ENCODE results near the gene SYNE1. TPM values are rescaled to one million over a fixed set of nuclear protein-coding genes. Genes with fewer than 3 reads are reported as not detected.

The SYNE1 gene
- total and polyA plus RNA-seq, 4 experiments from 2014 or later = 22.5 to 228 (median 144) TPM

DNA sequence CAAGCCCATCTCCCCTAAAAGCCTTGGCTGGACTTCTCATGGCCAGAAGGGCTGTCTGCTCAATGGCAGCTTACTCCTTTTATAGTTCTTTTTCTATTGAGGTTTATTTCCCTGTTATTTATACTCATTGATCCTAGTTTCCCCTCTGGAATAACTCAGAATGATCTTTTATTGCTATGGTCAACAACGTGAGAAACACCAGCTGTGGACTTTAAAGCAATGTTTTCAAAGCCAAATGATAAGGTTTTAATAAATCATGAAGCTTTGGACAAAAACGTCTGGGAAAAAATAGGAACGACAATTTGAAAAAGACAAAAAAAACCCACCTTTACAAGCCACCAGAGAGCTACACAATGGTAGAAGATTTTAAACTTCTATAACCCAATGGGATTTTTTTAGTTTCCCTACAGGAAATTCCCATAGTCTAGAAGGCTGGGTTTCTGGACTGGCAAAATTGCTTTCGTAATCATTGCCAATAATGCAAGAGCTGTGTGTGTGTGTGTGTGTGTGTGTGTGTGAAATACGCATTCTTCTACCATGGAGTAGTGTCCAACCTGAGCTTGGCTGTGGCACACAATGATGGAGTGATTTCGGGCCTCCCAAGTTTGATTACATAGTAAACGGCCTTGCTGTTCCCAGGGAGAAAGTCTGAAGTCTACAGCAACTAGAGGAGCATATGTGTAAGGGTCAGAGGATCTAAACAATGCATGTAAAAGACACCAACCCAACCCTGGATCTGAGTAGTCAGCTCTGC lies 396.0 kb downstream of the SYNE1 start:
- no peak overlapping the region for H3K4me3 ChIP-seq (ENCODE audit: low read length in 2 of 2)
- no peak overlapping the region for H3K27ac ChIP-seq (ENCODE audit: low read depth, low read length)
- peaks cover 0 to 1% (median 0%) of the 10 kb centered on the region in 4 donors for H3K4me1 Mint-ChIP-seq
- ChIA-PET CTCF (ENCODE audit: partially characterized antibody) (interaction anchor here (0.7 to 1.8 kb wide), 4 partner anchors 12 to 97 kb away, joined by 3 to 5 read pairs (median 4); no protein-coding TSS in a partner anchor), POLR2A (ENCODE audit: partially characterized antibody) (no interaction called here)
- no peaks in the 10 kb centered on the region for H3K4me1 ChIP-seq (ENCODE audit: insufficient read depth, low read length)
- no peaks in the 10 kb centered on the region for H3K27me3 ChIP-seq (ENCODE audit: insufficient read depth, low read length)
- no peak for DNase-seq
- H3K4me3 Mint-ChIP-seq = no peak overlapping the region
- H3K9me3 Mint-ChIP-seq = no peaks in the 10 kb centered on the region
- intact Hi-C loops (cut with micrococcal nuclease) = loop anchor here (5.0 kb wide), 1 partner anchor 69 kb away; no protein-coding TSS in a partner anchor
- peaks cover 55 to 81% of the 10 kb centered on the region in 2 donors for H3K36me3 Mint-ChIP-seq
- no peaks in the 10 kb centered on the region for H3K9me3 ChIP-seq (ENCODE audit: control insufficient read depth in 1 of 2, low read length in 2 of 2)
- H3K27ac Mint-ChIP-seq = peak overlapping the region in 6 of 7 donors; percentile 26 to 78 (median 39)
- no peaks in the 10 kb centered on the region for H3K27me3 Mint-ChIP-seq
- H3K36me3 ChIP-seq (ENCODE audit: insufficient read depth, low read length) = peaks cover 69% of the 10 kb centered on the region

DNA sequence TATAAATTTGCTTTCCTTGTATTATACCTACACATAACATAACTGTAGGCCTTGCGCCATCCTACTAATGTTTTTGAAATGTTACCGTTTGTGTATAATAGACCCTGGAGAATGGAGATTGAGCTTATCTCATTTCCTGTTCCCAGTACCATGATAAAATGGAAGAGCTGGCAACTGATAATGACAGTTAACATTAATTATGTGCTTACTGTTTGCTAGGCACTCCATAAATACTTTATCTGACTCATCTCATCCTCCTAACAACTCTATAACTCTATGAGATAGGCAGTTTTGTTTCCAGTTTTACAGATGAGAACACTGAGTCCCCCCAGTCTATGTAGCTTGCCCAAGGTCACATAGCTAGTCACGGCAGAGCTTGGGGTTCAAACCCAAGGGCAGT lies 396.7 kb downstream of the SYNE1 start:
- H3K36me3 Mint-ChIP-seq = peaks cover 54 to 80% of the 10 kb centered on the region in 2 donors
- Histone ChIP-seq H3K9me3 (ENCODE audit: control insufficient read depth in 1 of 2, low read length in 2 of 2) (no peaks in the 10 kb centered on the region), H3K27me3 (ENCODE audit: insufficient read depth, low read length) (no peaks in the 10 kb centered on the region), H3K36me3 (ENCODE audit: insufficient read depth, low read length) (peaks cover 73% of the 10 kb centered on the region), H3K27ac (ENCODE audit: low read depth, low read length) (no peak overlapping the region), H3K4me1 (ENCODE audit: insufficient read depth, low read length) (no peaks in the 10 kb centered on the region), H3K4me3 (ENCODE audit: low read length in 2 of 2) (no peak overlapping the region)
- intact Hi-C loops (cut with micrococcal nuclease) = loop anchor here (5.0 kb wide), 1 partner anchor 68 kb away; no protein-coding TSS in a partner anchor
- no peak for DNase-seq
- H3K9me3 Mint-ChIP-seq = no peaks in the 10 kb centered on the region
- peaks cover 0 to 1% (median 0%) of the 10 kb centered on the region in 4 donors for H3K4me1 Mint-ChIP-seq
- H3K27ac Mint-ChIP-seq = peak overlapping the region in 1 of 7 donors; percentile 39
- no peaks in the 10 kb centered on the region for H3K27me3 Mint-ChIP-seq
- no peak overlapping the region for H3K4me3 Mint-ChIP-seq
- ChIA-PET CTCF (ENCODE audit: partially characterized antibody) (interaction anchor here (1.0 to 1.8 kb wide), 3 partner anchors 12 to 98 kb away, joined by 3 to 5 read pairs (median 4); no protein-coding TSS in a partner anchor), POLR2A (ENCODE audit: partially characterized antibody) (interaction anchor here (1.8 kb wide), 1 partner anchor 56 kb away, joined by 5 read pairs; no protein-coding TSS in a partner anchor)

DNA sequence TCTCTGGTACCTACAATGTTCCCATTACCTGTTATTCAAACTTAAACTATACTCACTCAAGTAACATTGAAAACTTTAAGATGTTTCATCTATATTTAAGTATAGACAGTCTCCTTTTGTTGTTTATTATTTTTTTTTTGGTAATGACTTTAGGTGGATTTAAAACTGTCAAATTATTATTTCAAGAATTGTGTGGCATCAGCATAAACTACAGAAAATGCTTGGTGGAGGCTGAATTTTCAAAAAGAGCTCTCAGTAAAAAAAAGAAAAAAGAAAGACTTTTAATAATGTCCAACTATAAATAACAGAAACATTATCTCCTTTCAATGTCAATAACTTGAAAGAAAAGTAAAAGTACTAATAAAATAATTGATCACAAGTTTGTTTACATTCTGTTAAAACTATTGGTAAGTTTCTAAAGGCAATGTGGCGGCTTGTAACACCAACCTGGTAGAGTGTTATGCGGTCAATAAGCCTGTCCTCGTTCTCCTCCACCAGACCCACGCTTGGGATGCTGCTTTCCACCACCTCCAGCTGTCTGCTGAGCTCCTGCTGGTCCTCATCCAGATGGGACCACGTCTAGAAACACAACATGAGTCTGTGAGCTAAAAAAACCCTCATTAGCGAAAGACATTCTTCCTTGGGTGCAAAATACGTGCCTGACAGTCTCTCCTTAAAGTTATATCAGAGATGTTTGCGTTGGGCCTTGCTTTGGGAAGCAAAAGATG lies 400.6 kb downstream of the SYNE1 start:
- H3K4me3 ChIP-seq (ENCODE audit: low read length in 2 of 2) = no peak overlapping the region
- DNase-seq = no peak
- ChIA-PET POLR2A (ENCODE audit: partially characterized antibody) (no interaction called here), CTCF (ENCODE audit: partially characterized antibody) (no interaction called here)
- no peaks in the 10 kb centered on the region for H3K9me3 Mint-ChIP-seq
- peak overlapping the region in 1 of 7 donors; percentile 10 for H3K27ac Mint-ChIP-seq
- H3K27ac ChIP-seq (ENCODE audit: low read depth, low read length) = no peak overlapping the region
- H3K27me3 Mint-ChIP-seq = no peaks in the 10 kb centered on the region
- peaks cover 22% of the 10 kb centered on the region for H3K4me1 ChIP-seq (ENCODE audit: insufficient read depth, low read length)
- no peaks in the 10 kb centered on the region for H3K9me3 ChIP-seq (ENCODE audit: control insufficient read depth in 1 of 2, low read length in 2 of 2)
- peaks cover 56 to 69% of the 10 kb centered on the region in 2 donors for H3K36me3 Mint-ChIP-seq
- intact Hi-C loops (cut with micrococcal nuclease) = no loop called here
- H3K4me3 Mint-ChIP-seq = no peak overlapping the region
- peaks cover 20 to 32% (median 24%) of the 10 kb centered on the region in 4 donors for H3K4me1 Mint-ChIP-seq
- H3K27me3 ChIP-seq (ENCODE audit: insufficient read depth, low read length) = no peaks in the 10 kb centered on the region
- peaks cover 49% of the 10 kb centered on the region for H3K36me3 ChIP-seq (ENCODE audit: insufficient read depth, low read length)

DNA sequence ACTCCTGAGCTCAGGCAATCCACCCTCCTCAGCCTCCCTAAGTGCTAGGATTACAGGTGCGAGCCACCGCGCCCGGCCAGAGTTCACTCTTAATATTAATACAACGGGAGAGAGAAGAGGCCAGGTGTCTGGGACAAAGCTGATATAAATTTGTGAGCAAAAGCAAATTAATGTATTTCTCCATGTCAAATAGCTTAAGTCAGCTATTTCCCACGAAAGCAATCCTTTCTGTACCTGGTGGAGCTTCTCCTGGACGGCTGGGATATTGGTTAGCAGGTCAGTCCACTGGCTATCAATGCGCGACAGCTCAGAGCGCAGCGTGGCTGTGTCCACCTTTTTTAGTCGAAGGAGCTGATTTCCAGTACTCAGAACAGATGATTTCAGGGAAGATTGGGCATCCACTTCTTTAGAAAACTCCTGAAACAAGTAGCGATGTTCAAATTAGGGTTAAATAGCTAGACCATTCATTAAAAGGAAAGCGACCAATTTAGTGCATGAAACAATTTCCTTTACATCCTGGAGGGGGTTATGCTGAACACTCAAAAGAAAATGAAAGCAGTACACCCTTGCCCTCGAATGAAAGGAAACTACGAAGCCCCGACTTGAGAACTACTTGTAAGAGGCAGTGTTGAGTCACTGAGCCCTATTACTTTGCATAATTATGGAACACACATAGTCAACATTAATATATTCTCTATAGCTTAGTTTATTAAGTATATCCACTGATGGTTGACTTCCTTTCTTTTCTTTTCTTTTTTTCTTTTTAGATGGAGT lies 403.4 kb downstream of the SYNE1 start:
- intact Hi-C loops (cut with micrococcal nuclease) = loop anchor here (1.0 kb wide), 1 partner anchor 48 kb away; no protein-coding TSS in a partner anchor
- H3K27ac Mint-ChIP-seq = peak overlapping the region; percentile 72 to 93 (median 90)
- DNase-seq = peak; percentile 28 to 47 (median 35)
- POLR2A ChIA-PET (ENCODE audit: partially characterized antibody) = interaction anchor here (0.9 to 3.9 kb wide), 4 partner anchors 49 to 95 kb away, joined by 3 to 66 read pairs (median 6); no protein-coding TSS in a partner anchor
- H3K4me3 ChIP-seq (ENCODE audit: low read length in 2 of 2) = peak overlapping the region in 1 of 2 donors; percentile 19
- CTCF ChIA-PET (ENCODE audit: partially characterized antibody) = interaction anchor here (0.6 to 2.8 kb wide), 10 partner anchors 27 to 558 kb away, joined by 3 to 18 read pairs (median 4); no protein-coding TSS in a partner anchor
- H3K27me3 Mint-ChIP-seq = no peaks in the 10 kb centered on the region
- H3K4me3 Mint-ChIP-seq = peak overlapping the region; percentile 65 to 82 (median 76)
- no peak overlapping the region for H3K27ac ChIP-seq (ENCODE audit: low read depth, low read length)
- no peaks in the 10 kb centered on the region for H3K27me3 ChIP-seq (ENCODE audit: insufficient read depth, low read length)
- no peaks in the 10 kb centered on the region for H3K9me3 Mint-ChIP-seq
- H3K4me1 ChIP-seq (ENCODE audit: insufficient read depth, low read length) = peaks cover 22% of the 10 kb centered on the region
- H3K36me3 ChIP-seq (ENCODE audit: insufficient read depth, low read length) = peaks cover 40% of the 10 kb centered on the region
- H3K4me1 Mint-ChIP-seq = peaks cover 19 to 32% (median 24%) of the 10 kb centered on the region in 4 donors
- H3K9me3 ChIP-seq (ENCODE audit: control insufficient read depth in 1 of 2, low read length in 2 of 2) = no peaks in the 10 kb centered on the region
- peaks cover 54 to 59% of the 10 kb centered on the region in 2 donors for H3K36me3 Mint-ChIP-seq

DNA sequence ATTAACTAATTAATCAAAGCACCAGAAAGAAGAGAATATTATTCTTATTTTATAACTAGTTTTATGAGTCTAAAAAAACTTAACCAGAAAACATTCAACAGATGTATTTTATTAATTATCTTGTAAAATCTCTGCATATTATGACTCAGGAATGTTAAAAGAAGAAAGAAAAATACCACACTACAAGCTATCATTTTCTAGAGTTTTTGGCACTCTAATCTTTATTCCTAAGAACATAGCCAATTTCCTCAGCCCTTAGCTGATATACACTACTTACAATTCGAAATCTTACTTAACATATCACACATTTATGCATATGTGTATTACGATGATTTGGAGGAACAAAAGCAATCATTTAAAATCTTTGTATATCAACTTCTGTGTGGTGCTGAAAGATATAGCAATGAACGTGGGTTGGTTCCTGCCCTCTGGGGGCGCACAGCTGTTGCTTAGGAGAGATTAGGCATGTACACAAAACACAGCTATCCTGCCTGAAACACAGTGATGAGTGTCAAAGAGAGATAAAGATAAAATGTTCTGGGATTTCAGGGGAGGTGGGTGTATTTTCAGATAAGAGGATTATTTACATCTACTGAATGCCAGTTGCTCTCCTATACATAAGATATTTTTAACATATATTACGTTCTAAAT lies 404.5 kb downstream of the SYNE1 start:
- Mint-ChIP-seq H3K9me3 (no peaks in the 10 kb centered on the region), H3K27me3 (no peaks in the 10 kb centered on the region), H3K27ac (peak overlapping the region; percentile 72 to 93 (median 90)), H3K36me3 (peaks cover 53 to 58% of the 10 kb centered on the region in 2 donors), H3K4me1 (peaks cover 19 to 32% (median 24%) of the 10 kb centered on the region in 4 donors), H3K4me3 (peak overlapping the region; percentile 65 to 82 (median 76))
- ChIA-PET POLR2A (ENCODE audit: partially characterized antibody) (interaction anchor here (1.2 to 3.9 kb wide), 2 partner anchors 48 to 69 kb away, joined by 4 to 66 read pairs; no protein-coding TSS in a partner anchor), CTCF (ENCODE audit: partially characterized antibody) (interaction anchor here (0.8 to 2.8 kb wide), 5 partner anchors 12 to 106 kb away, joined by 3 to 18 read pairs (median 5); no protein-coding TSS in a partner anchor)
- no peak overlapping the region for H3K4me3 ChIP-seq (ENCODE audit: low read length in 2 of 2)
- peaks cover 31% of the 10 kb centered on the region for H3K36me3 ChIP-seq (ENCODE audit: insufficient read depth, low read length)
- peaks cover 22% of the 10 kb centered on the region for H3K4me1 ChIP-seq (ENCODE audit: insufficient read depth, low read length)
- no peaks in the 10 kb centered on the region for H3K27me3 ChIP-seq (ENCODE audit: insufficient read depth, low read length)
- peak in 2 of 5 donors; percentile 2 to 12 for DNase-seq
- H3K27ac ChIP-seq (ENCODE audit: low read depth, low read length) = no peak overlapping the region
- intact Hi-C loops (cut with micrococcal nuclease) = loop anchor here (1.0 kb wide), 1 partner anchor 47 kb away; no protein-coding TSS in a partner anchor
- no peaks in the 10 kb centered on the region for H3K9me3 ChIP-seq (ENCODE audit: control insufficient read depth in 1 of 2, low read length in 2 of 2)

DNA sequence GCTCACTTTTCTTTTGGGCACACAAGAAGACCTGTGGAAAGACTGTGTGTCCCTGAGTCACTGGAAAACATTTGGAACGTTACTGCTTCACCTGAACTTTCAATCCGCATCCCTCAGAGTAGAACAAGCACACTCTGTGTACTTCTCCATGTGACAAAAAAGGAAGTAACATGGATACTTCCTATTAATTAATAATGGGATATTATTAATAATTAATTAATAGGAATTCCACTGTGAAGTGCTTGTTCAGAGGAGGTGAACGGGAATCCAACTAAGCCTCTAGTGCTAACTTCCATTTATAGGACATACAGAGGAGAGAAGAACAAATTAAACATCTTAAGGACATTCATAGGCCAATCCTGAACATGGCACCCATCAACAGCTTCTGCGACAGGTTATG lies 407.8 kb downstream of the SYNE1 start:
- Mint-ChIP-seq H3K4me3 (no peak overlapping the region), H3K4me1 (peaks cover 15 to 23% (median 18%) of the 10 kb centered on the region in 4 donors), H3K27me3 (no peaks in the 10 kb centered on the region), H3K9me3 (peaks cover 0 to 2% (median 0%) of the 10 kb centered on the region in 8 donors), H3K36me3 (peaks cover 52 to 58% of the 10 kb centered on the region in 2 donors), H3K27ac (no peak overlapping the region)
- intact Hi-C loops (cut with micrococcal nuclease) = no loop called here
- H3K9me3 ChIP-seq (ENCODE audit: control insufficient read depth in 1 of 2, low read length in 2 of 2) = no peaks in the 10 kb centered on the region
- no peak overlapping the region for H3K4me3 ChIP-seq (ENCODE audit: low read length in 2 of 2)
- no peak overlapping the region for H3K27ac ChIP-seq (ENCODE audit: low read depth, low read length)
- H3K36me3 ChIP-seq (ENCODE audit: insufficient read depth, low read length) = peaks cover 26% of the 10 kb centered on the region
- peaks cover 21% of the 10 kb centered on the region for H3K4me1 ChIP-seq (ENCODE audit: insufficient read depth, low read length)
- H3K27me3 ChIP-seq (ENCODE audit: insufficient read depth, low read length) = no peaks in the 10 kb centered on the region
- CTCF ChIA-PET (ENCODE audit: partially characterized antibody) = interaction anchor here (1.4 kb wide), 1 partner anchor 11 kb away, joined by 5 read pairs; no protein-coding TSS in a partner anchor
- POLR2A ChIA-PET (ENCODE audit: partially characterized antibody) = interaction anchor here (0.9 to 1.1 kb wide), 2 partner anchors 44 to 59 kb away, joined by 3 to 4 read pairs; no protein-coding TSS in a partner anchor
- DNase-seq = no peak
